H9 (cell line): ENCODE measurements around the gene POLA1. TPM values are rescaled to one million over a fixed set of nuclear protein-coding genes. Genes with fewer than 3 reads are reported as not detected.

Source experiments
- DNase-seq: peaks from one replicate; pipeline ENCODE4 v3.0.0-alpha.2; 2017
- H2AFZ ChIP-seq: one replicate; pipeline ENCODE4 v1.6.1; 2013; ENCODE audit warnings: mild to moderate bottlenecking, low read length, control low read depth, moderate library complexity
- H2AK5ac ChIP-seq: 2 replicates; pipeline ENCODE4 v1.6.1; 2013; ENCODE audit warnings: low read length, control low read depth, mixed read lengths; ENCODE audit not compliant: insufficient read length
- H2BK120ac ChIP-seq: one replicate; pipeline ENCODE4 v1.6.1; 2013; ENCODE audit warnings: low read depth, mild to moderate bottlenecking, low read length, control low read depth, inconsistent platforms; ENCODE audit not compliant: poor library complexity, severe bottlenecking
- H2BK12ac ChIP-seq: 2 replicates; pipeline ENCODE4 v1.6.1; 2013; ENCODE audit warnings: low read length, control low read depth, mixed read lengths, low read depth; ENCODE audit not compliant: insufficient read length
- H2BK15ac ChIP-seq: 2 replicates; pipeline ENCODE4 v1.6.1; 2013; ENCODE audit warnings: low read depth, low read length, control low read depth
- H2BK20ac ChIP-seq: one replicate; pipeline ENCODE4 v1.6.1; 2013; ENCODE audit warnings: low read depth, mild to moderate bottlenecking, low read length, control low read depth, inconsistent platforms; ENCODE audit not compliant: poor library complexity, severe bottlenecking
- H2BK5ac ChIP-seq: 2 replicates; pipeline ENCODE4 v1.6.1; 2013; ENCODE audit warnings: low read length, control low read depth, mixed read lengths; ENCODE audit not compliant: insufficient read length
- H3K14ac ChIP-seq: 2 replicates; pipeline ENCODE4 v1.6.1; 2013; ENCODE audit warnings: low read length, control low read depth; ENCODE audit not compliant: insufficient read depth
- H3K18ac ChIP-seq: 2 replicates; pipeline ENCODE4 v1.6.1; 2013; ENCODE audit warnings: low read depth, mild to moderate bottlenecking, mixed read lengths, low read length, control low read depth; ENCODE audit not compliant: insufficient read length
- H3K23ac ChIP-seq: 2 replicates; pipeline ENCODE4 v1.6.1; 2013; ENCODE audit warnings: low read length, control low read depth, mixed read lengths, low read depth; ENCODE audit not compliant: insufficient read length
- H3K23me2 ChIP-seq: 2 replicates; pipeline ENCODE4 v1.6.1; 2013; ENCODE audit warnings: low read depth, mild to moderate bottlenecking, mixed read lengths, low read length, control low read depth; ENCODE audit not compliant: insufficient read length, poor library complexity, severe bottlenecking
- H3K27ac ChIP-seq: 2 replicates; pipeline ENCODE4 v1.5.1; 2013; ENCODE audit warnings: low read length, control low read depth, mixed read lengths, low read depth; ENCODE audit not compliant: insufficient read length
- H3K27me3 ChIP-seq: 2 replicates; pipeline ENCODE4 v1.6.1; 2013; ENCODE audit warnings: low read length, control low read depth, inconsistent platforms; ENCODE audit not compliant: insufficient read depth
- H3K4ac ChIP-seq: 2 replicates; pipeline ENCODE4 v1.6.1; 2013; ENCODE audit warnings: low read depth, mild to moderate bottlenecking, control low read depth, inconsistent platforms, low read length, moderate library complexity
- H3K4me1 ChIP-seq: 2 replicates; pipeline ENCODE4 v1.6.1; 2013; ENCODE audit warnings: low read length, control low read depth, inconsistent platforms; ENCODE audit not compliant: insufficient read depth
- H3K4me2 ChIP-seq: 2 replicates; pipeline ENCODE4 v1.6.1; 2013; ENCODE audit warnings: low read length, control low read depth, mixed read lengths; ENCODE audit not compliant: insufficient read length, insufficient read depth
- H3K56ac ChIP-seq: 2 replicates; pipeline ENCODE4 v1.6.1; 2013; ENCODE audit warnings: low read depth, mild to moderate bottlenecking, mixed read lengths, low read length, control low read depth; ENCODE audit not compliant: insufficient read length
- H3K79me1 ChIP-seq: 2 replicates; pipeline ENCODE4 v1.6.1; 2013; ENCODE audit warnings: low read depth, mild to moderate bottlenecking, moderate library complexity, low read length, control low read depth, inconsistent platforms; ENCODE audit not compliant: insufficient read depth, poor library complexity, severe bottlenecking
- H3K79me2 ChIP-seq: 2 replicates; pipeline ENCODE4 v1.6.1; 2013; ENCODE audit warnings: low read length, control low read depth, inconsistent platforms; ENCODE audit not compliant: insufficient read depth
- H3K9ac ChIP-seq: 2 replicates; pipeline ENCODE4 v1.6.1; 2013; ENCODE audit warnings: low read length, control low read depth, mixed read lengths; ENCODE audit not compliant: insufficient read length; ENCODE audit errors: extremely low read depth
- H3K9me3 ChIP-seq: one replicate; pipeline ENCODE4 v1.6.1; 2013; ENCODE audit warnings: low read depth, low read length, inconsistent platforms; ENCODE audit not compliant: control insufficient read depth
- H3T11ph ChIP-seq: one replicate; pipeline ENCODE4 v1.6.1; 2013; ENCODE audit warnings: mild to moderate bottlenecking, low read length, control low read depth, inconsistent platforms
- H4K20me1 ChIP-seq: one replicate; pipeline ENCODE4 v1.6.1; 2013; ENCODE audit not compliant: control insufficient read depth, insufficient read length, insufficient read depth
- H4K5ac ChIP-seq: 2 replicates; pipeline ENCODE4 v1.6.1; 2013; ENCODE audit warnings: low read depth, mild to moderate bottlenecking, mixed read lengths, low read length, control low read depth; ENCODE audit not compliant: insufficient read length
- H4K8ac ChIP-seq: replicated peaks from 2 replicates; pipeline ENCODE4 v1.6.1; 2013; ENCODE audit warnings: low read length, control low read depth, mixed read lengths, low read depth; ENCODE audit not compliant: insufficient read length
- H4K91ac ChIP-seq: 2 replicates; pipeline ENCODE4 v1.6.1; 2013; ENCODE audit warnings: low read depth, mild to moderate bottlenecking, moderate library complexity, mixed read lengths, low read length, control low read depth; ENCODE audit not compliant: insufficient read length
- H3K27ac Mint-ChIP-seq, 3 experiments: 2 replicates in 2 of 3; 3 replicates in 1 of 3; pipeline ENCODE4 v1.8.0; 2020 to 2021; ENCODE audit warnings: mixed read lengths in 3 of 3, mild to moderate bottlenecking in 1 of 3, moderate library complexity in 1 of 3
- H3K27me3 Mint-ChIP-seq: 2 replicates; pipeline ENCODE4 v1.8.0; 2021; ENCODE audit warnings: low read depth, mild to moderate bottlenecking, moderate library complexity, mixed read lengths
- H3K36me3 Mint-ChIP-seq, 3 experiments: 2 replicates in 2 of 3; 3 replicates in 1 of 3; pipeline ENCODE4 v1.8.0; 2020 to 2021; ENCODE audit warnings: low read depth in 3 of 3, mixed read lengths in 3 of 3; ENCODE audit not compliant: insufficient read depth in 1 of 3
- H3K4me1 Mint-ChIP-seq, 2 experiments: 2 replicates each; pipeline ENCODE4 v1.8.0; 2020; ENCODE audit warnings: mixed read lengths in 2 of 2
- H3K4me3 Mint-ChIP-seq, 2 experiments: 2 replicates in 1 of 2; 3 replicates in 1 of 2; pipeline ENCODE4 v1.8.0; 2020 to 2021; ENCODE audit warnings: mild to moderate bottlenecking in 2 of 2, mixed read lengths in 2 of 2, moderate library complexity in 1 of 2
- H3K9me3 Mint-ChIP-seq, 2 experiments: 2 replicates in 1 of 2; 3 replicates in 1 of 2; pipeline ENCODE4 v1.8.0; 2020; ENCODE audit warnings: mild to moderate bottlenecking in 2 of 2, mixed read lengths in 2 of 2, moderate library complexity in 1 of 2
- WGBS: extraction: QIAGEN DNeasy Blood & Tissue Kit; methylation state at CpG from one replicate; pipeline ENCODE4 v1.1.7; 2013; ENCODE audit warnings: missing lambda C conversion rate, low lambda C conversion rate, mixed read lengths; ENCODE audit not compliant: insufficient read length; ENCODE audit errors: extremely low coverage; 5-methylcytosine and 5-hydroxymethylcytosine counted together
- total RNA-seq: library from RNA; stranded (reverse); gene quantifications from 2 replicates; pipeline ENCODE4 v1.2.1, GENCODE V29; 2021
- TF ChIP-seq, protein P1 (sequence below): fragments of 200-600 bp; sonication (generic); conservative IDR thresholded peaks from 3 replicates; pipeline ENCODE4 v1.8.0; 2021; ENCODE audit warnings: antibody characterized with exemption, mild to moderate bottlenecking

Gene POLA1
- total RNA-seq, 1 experiment from 2014 or later, result 60.2 TPM

DNA sequence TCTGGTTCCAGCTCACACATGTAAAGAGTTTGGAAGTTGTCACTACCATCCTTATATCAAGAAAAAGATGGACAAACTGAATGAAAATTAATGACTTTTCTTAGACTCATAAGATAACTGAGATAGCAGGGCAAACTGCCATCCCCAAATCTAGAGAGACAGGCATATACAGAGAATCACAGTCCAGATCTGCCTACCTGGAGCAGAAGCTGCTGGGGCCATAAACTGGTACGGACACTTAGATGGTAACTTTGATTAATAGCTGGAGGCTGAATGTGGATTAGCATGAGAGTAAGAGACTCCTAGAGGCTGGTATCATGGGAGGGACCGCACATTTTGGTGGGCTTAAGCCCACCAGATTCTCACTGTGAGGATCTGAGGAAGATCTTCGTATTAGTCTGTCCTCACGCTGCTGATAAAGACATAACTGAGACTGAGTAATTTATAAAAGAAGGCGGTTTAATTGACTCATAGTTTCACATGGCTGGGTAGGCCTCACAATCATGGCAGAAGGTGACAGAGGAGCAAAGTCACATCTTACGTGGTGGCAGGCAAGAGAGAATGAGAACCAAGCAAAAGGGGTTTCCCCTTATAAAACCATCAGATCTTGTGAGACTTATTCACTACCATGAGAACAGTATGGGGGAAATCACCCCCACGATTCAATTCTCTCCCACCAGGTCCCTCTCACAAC lies 10.8 kb upstream of the POLA1 start:
- no peaks in the 10 kb centered on the region for H3K4me1 ChIP-seq
- H3K9me3 Mint-ChIP-seq, result no peaks in the 10 kb centered on the region
- no peak for DNase-seq

More for the DNA sequence above, 10.8 kb upstream of the POLA1 start:
- Mint-ChIP-seq H3K36me3 (no peaks in the 10 kb centered on the region), H3K4me3 (no peak overlapping the region), H3K27me3 (peaks cover 2% of the 10 kb centered on the region; the same call in 1 of the 2 replicates), H3K27ac (no peak overlapping the region; a peak in 1 of 7 replicates), H3K4me1 (no peaks in the 10 kb centered on the region)
- H3K9me3 ChIP-seq, result no peaks in the 10 kb centered on the region
- no peaks in the 10 kb centered on the region for H3K79me1 ChIP-seq
- no peak overlapping the region for H3K27ac ChIP-seq
- H4K20me1 ChIP-seq, result no peaks in the 10 kb centered on the region
- H3K56ac ChIP-seq, result no peak overlapping the region
- no peak overlapping the region for H3K14ac ChIP-seq
- H2AK5ac ChIP-seq, result no peak overlapping the region
- no peak overlapping the region for H3K4ac ChIP-seq
- no peak overlapping the region for H2BK20ac ChIP-seq
- no peak overlapping the region for H3K23ac ChIP-seq
- H3T11ph ChIP-seq, result no peak overlapping the region
- H3K23me2 ChIP-seq, result no peaks in the 10 kb centered on the region
- H4K5ac ChIP-seq, result no peak overlapping the region
- H2BK12ac ChIP-seq, result no peak overlapping the region
- H3K18ac ChIP-seq, result no peak overlapping the region
- H2AFZ ChIP-seq, result no peak overlapping the region
- TF ChIP-seq, protein P1, sequence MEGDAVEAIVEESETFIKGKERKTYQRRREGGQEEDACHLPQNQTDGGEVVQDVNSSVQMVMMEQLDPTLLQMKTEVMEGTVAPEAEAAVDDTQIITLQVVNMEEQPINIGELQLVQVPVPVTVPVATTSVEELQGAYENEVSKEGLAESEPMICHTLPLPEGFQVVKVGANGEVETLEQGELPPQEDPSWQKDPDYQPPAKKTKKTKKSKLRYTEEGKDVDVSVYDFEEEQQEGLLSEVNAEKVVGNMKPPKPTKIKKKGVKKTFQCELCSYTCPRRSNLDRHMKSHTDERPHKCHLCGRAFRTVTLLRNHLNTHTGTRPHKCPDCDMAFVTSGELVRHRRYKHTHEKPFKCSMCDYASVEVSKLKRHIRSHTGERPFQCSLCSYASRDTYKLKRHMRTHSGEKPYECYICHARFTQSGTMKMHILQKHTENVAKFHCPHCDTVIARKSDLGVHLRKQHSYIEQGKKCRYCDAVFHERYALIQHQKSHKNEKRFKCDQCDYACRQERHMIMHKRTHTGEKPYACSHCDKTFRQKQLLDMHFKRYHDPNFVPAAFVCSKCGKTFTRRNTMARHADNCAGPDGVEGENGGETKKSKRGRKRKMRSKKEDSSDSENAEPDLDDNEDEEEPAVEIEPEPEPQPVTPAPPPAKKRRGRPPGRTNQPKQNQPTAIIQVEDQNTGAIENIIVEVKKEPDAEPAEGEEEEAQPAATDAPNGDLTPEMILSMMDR, result no peak
- no peak overlapping the region for H2BK15ac ChIP-seq
- no peak overlapping the region for H2BK5ac ChIP-seq
- WGBS, result no CpG with 5 or more reads among the region's 7 CpGs
- no peak overlapping the region for H2BK120ac ChIP-seq
- no peak overlapping the region for H4K8ac ChIP-seq
- no peak overlapping the region for H3K4me2 ChIP-seq
- no peaks in the 10 kb centered on the region for H3K27me3 ChIP-seq
- H3K79me2 ChIP-seq, result no peaks in the 10 kb centered on the region
- no peak overlapping the region for H4K91ac ChIP-seq
- no peak overlapping the region for H3K9ac ChIP-seq
